Adrenal gland (tissue), 5 donors: ENCODE measurements around the gene ANK3.

Experiments
- POLR2A ChIP-seq, 2 donors: fragments of 450-650 bp; IDR thresholded peaks; one replicate each; pipeline ENCODE4 v1.6.1; 2017; ENCODE audit warnings: antibody characterized with exemption in 2 of 2, mild to moderate bottlenecking in 2 of 2, moderate library complexity in 1 of 2
- TF ChIP-seq, protein P1 (sequence below), 6 experiments: fragments of 450-650 bp in 4 of 6; fragments of 200-600 bp in 2 of 6; sonication (generic) in 1 of 6; IDR thresholded peaks; 1 replicate in 5 of 6; 2 replicates in 1 of 6; pipeline versions ENCODE4 v1.5.1 to v1.8.0; 2016 to 2021; ENCODE audit warnings: antibody characterized with exemption in 6 of 6, mild to moderate bottlenecking in 2 of 6, moderate library complexity in 1 of 6
- donor health status: DM: no; HTN: no; CAD: no.

DNA sequence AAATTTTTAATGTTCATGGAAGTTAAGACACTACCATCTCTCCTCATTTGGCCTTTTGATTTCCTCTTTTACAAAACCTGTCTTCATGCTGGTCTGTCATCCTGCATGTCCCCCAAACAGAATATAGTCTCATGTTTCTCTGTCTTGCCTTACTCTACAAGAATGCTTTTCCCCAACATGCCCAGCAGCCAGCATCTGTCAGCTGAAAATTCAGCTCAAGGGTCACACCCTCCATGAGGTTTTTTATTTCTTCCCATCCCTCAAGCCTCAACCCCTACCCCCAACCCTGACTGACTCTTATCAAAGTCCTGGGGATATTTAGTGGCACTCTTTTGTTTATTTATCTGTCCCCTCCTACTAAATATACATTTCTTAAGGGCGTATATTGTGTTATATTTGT is 202.0 kb downstream of the ANK3 start:
- TF ChIP-seq, protein P1, sequence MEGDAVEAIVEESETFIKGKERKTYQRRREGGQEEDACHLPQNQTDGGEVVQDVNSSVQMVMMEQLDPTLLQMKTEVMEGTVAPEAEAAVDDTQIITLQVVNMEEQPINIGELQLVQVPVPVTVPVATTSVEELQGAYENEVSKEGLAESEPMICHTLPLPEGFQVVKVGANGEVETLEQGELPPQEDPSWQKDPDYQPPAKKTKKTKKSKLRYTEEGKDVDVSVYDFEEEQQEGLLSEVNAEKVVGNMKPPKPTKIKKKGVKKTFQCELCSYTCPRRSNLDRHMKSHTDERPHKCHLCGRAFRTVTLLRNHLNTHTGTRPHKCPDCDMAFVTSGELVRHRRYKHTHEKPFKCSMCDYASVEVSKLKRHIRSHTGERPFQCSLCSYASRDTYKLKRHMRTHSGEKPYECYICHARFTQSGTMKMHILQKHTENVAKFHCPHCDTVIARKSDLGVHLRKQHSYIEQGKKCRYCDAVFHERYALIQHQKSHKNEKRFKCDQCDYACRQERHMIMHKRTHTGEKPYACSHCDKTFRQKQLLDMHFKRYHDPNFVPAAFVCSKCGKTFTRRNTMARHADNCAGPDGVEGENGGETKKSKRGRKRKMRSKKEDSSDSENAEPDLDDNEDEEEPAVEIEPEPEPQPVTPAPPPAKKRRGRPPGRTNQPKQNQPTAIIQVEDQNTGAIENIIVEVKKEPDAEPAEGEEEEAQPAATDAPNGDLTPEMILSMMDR (IDR thresholded peaks at IDR 0.05): no peak
- TF ChIP-seq POLR2A (IDR thresholded peaks at IDR 0.05): no peak
